Esophagus muscularis mucosa (tissue), 3 donors: ENCODE data around the gene ZSCAN4.

Experiments used
- POLR2A ChIP-seq: fragments of 450-650 bp; IDR thresholded peaks from one replicate; pipeline ENCODE4 v1.6.1; 2017; ENCODE audit warnings: antibody characterized with exemption, moderate library complexity, mild to moderate bottlenecking, low read depth
- TF ChIP-seq, protein P1 (sequence below), 3 experiments: fragments of 200-600 bp in 2 of 3; fragments of 450-650 bp in 1 of 3; sonication (generic) in 2 of 3; IDR thresholded peaks; one replicate each; pipeline ENCODE4 v1.5.1; 2017 to 2019; ENCODE audit warnings: antibody characterized with exemption in 3 of 3, mild to moderate bottlenecking in 2 of 3, moderate library complexity in 1 of 3

DNA sequence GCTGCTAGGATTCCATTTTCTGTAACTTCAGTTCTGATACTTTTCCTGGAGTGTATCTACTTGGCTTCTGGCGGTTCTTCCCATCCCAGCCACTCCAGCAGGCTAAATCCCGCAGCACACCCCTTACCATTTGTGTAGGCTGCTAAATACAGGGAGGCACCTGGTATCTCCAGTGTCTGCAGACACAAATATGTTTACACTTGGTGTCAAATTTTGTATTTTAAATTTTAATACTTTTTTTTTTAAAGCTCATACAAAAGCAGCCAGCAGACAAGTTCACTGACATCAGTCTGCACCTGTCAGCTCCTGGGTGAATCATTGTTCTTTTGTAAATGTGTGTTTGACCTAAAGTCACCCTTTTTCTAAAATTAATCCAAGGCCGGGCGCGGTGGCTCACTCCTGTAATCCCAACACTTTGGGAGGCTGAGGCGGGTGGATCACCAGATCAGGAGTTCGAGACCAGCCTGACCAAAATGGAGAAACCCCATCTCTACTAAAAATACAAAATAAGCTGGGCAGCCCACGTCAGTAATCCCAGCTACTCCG lies 3.4 kb upstream of the ZSCAN4 start:
- TF ChIP-seq, protein P1, sequence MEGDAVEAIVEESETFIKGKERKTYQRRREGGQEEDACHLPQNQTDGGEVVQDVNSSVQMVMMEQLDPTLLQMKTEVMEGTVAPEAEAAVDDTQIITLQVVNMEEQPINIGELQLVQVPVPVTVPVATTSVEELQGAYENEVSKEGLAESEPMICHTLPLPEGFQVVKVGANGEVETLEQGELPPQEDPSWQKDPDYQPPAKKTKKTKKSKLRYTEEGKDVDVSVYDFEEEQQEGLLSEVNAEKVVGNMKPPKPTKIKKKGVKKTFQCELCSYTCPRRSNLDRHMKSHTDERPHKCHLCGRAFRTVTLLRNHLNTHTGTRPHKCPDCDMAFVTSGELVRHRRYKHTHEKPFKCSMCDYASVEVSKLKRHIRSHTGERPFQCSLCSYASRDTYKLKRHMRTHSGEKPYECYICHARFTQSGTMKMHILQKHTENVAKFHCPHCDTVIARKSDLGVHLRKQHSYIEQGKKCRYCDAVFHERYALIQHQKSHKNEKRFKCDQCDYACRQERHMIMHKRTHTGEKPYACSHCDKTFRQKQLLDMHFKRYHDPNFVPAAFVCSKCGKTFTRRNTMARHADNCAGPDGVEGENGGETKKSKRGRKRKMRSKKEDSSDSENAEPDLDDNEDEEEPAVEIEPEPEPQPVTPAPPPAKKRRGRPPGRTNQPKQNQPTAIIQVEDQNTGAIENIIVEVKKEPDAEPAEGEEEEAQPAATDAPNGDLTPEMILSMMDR (IDR thresholded peaks at IDR 0.05): no peak
- TF ChIP-seq POLR2A: no peak
